H7 (cell line): Measurements from ENCODE around the gene TLE1. TPM values are rescaled to one million over a fixed set of nuclear protein-coding genes. Genes with fewer than 3 reads are reported as not detected.
"Not testable (repeated sequence)": the region's sequence is repeated elsewhere in the genome, so short reads cannot be mapped to it uniquely, and the experiment has no call there.

ENCODE experiments used
- DNase-seq: peaks from one replicate; pipeline ENCODE4 v3.0.0; 2012
- H3K27me3 ChIP-seq: 2 replicates; pipeline ENCODE4 v1.6.0; 2011; ENCODE audit warnings: mild to moderate bottlenecking, low read length; ENCODE audit not compliant: control insufficient read depth, insufficient read depth
- H3K36me3 ChIP-seq: replicated peaks from 2 replicates; pipeline ENCODE4 v1.5.1; 2011; ENCODE audit warnings: low read length; ENCODE audit not compliant: control insufficient read depth, insufficient read depth
- H3K4me3 ChIP-seq: 2 replicates; pipeline ENCODE4 v1.5.1; 2011; ENCODE audit warnings: low read depth, mild to moderate bottlenecking, control low read depth, low read length, moderate library complexity; ENCODE audit not compliant: insufficient read depth
- total RNA-seq: library from RNA; depleted of rRNA; stranded (reverse); fragments of >200 nt; shearing (Covaris generic); gene quantifications from 2 replicates; pipeline ENCODE4 v1.2.3, GENCODE V29; 2014

Gene TLE1
- total RNA-seq, 1 experiment from 2014 or later: 84.1 TPM

DNA sequence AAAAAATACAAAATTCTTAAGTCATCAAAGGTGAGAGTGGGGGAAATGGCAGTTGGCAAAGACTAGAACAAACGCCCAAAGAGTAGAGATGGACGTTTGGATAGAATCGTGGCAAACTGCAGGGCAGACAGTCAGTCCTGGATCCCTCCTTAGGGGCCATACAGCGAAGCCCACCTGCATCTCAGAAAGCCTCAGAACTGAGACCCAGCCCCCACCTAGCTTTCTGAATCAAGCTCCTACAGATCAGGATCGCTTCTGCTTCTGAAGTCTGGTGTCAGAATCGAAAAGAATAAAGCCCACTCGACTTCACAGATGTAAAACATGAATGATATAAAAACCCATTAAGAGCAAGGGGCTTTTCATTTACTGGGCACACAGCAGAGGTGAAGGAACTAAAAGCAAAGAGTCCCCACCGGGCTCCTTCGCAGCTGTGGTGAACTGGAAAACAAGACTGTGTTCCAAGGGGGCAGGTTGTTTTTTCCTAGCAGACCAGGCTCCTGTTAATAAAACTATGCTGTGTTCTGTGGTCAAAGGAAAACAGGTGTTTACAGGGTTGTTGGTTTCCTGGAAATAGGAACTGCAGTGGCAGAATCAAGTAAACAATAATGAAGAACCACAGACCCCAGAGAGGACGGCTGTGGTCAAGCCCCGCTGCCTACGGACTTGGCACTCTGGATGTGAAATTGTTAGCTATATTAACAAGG, 91.8 kb downstream of the TLE1 start:
- Histone ChIP-seq H3K27me3 (no peaks in the 10 kb centered on the region), H3K36me3 (no peaks in the 10 kb centered on the region; the same call in 1 of the 2 replicates), H3K4me3 (no peak overlapping the region)
- no peak for DNase-seq

DNA sequence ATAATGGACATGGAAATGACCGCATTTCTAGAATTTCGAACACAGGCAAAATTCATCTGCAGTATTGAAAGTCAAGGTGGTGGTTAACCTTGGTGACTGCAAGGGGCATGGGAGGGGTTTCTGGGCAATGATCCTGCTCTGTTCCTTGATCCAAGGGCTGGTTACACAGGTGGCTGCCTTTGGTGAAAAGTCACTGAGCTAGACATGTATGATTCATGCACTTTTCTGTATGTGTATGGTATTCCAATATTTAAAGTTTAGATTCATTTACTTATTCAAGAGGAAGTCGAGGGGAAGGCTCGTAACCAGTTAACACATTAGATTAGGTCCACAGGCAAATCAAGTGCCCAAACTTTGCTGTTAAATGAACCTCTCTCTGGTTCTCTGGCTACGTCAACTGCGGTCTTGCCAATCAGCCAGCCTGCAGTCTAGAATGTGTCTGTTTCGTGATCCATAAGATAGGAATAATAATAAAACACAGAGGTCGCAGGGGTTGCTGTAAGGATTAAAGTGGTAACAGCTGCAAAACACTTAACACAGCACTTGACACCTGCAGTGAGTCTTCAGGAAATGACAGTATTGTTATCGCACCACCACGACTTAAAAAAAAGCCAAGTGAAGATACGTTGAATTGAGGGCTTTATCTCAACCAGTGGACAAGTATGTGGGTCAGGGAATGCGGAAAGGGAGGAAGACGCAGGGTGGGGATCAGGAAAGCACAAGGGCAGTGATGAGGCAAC, 92.5 kb downstream of the TLE1 start:
- DNase-seq: no peak
- H3K27me3 ChIP-seq: no peaks in the 10 kb centered on the region
- H3K36me3 ChIP-seq: no peaks in the 10 kb centered on the region
- no peak overlapping the region for H3K4me3 ChIP-seq

DNA sequence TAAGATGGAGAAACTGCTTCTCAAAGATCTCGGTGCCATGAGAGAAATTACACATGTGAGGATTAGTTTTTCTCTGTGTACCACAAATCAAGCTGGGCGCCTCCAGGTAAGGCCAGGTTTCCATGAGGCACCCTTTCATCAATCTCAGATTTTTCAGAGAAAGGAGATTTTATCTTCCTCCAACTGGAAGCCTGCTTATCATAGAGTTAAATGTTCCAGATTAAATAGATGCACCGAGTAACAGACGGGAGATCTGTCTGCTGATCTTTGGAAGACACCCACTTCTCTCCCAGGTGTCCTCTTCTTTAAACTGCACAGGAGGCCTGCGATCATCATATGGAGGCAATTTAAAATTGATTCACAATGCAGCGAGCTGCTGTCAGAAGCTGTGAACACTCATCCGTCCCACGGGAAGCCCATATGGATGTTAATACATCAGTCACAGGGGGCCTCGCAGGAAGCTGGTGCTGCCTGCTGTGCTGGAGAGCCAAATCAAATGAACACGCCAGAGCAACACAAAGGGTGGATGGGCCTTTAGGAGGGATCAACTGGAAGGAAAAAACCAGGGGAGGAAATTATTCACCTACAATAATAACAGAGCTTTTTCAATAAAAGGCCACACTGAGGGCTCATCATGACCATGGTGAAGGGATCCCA, 93.3 kb downstream of the TLE1 start:
- no peaks in the 10 kb centered on the region; the same call in 1 of the 2 replicates for H3K36me3 ChIP-seq
- H3K4me3 ChIP-seq: no peak overlapping the region
- peak; percentile 61 for DNase-seq
- H3K27me3 ChIP-seq: no peaks in the 10 kb centered on the region

DNA sequence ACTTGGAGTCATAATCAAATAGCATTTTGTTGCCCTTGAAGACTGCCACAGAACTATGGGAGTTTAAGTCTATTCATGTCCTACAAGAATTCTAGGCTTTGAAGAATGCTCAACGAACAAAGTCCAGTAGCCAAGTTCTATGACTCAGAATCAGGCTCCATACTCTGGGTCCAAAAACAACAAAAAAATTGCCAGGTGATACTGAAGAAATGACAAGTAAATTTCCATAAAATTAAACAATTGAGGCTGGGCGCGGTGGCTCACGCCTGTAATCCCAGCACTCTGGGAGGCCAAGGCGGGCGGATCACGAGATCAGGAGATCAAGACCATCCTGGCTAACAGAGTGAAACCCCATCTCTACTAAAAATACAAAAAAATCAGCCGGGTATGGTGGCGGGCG, 94.1 kb downstream of the TLE1 start:
- not testable (repeated sequence) for H3K36me3 ChIP-seq

DNA sequence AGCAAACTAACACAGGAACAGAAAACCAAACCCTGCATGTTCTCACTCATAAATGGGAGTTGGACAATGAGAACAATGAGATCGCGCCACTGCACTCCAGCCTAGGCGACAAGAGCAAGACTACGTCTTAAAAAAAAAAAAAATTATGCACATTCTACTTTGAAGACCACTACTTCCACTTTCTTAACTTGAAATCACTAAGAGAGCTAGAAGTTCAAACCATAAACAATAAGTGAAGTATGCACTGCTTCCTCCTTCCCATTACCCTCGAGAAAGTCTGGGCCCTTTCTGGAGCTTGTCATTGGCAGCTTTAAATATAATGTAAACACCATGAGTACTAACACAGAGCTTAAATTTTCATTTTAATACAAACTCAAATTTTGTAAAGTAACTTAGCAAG, 94.9 kb downstream of the TLE1 start:
- no peak for DNase-seq
- peaks cover 2% of the 10 kb centered on the region for H3K36me3 ChIP-seq
- no peaks in the 10 kb centered on the region for H3K27me3 ChIP-seq
- no peak overlapping the region for H3K4me3 ChIP-seq

More for the DNA sequence above, 94.1 kb downstream of the TLE1 start:
- DNase-seq, H3K27me3 ChIP-seq, H3K4me3 ChIP-seq: not testable (repeated sequence)

DNA sequence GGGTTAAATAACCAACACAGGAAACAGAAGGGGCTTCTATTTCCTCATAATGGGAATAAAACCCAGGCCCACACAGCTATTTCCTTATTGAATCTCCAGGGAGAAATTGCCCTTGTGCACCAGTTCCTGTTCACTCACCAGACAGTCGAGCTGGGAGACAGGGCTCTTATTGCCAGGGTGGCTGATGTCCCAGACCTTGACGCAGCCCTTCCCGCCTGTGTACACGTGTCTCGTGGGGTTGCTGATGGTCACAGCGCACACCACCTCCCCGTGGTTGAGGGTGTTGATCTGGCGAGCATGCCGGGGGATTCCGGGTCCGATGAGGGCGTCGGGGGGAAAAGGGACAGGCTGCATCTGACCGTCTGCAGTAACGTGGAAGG, 96.5 kb downstream of the TLE1 start:
- H3K36me3 ChIP-seq: peaks cover 6% of the 10 kb centered on the region
- H3K27me3 ChIP-seq: no peaks in the 10 kb centered on the region
- DNase-seq: no peak
- no peak overlapping the region for H3K4me3 ChIP-seq

DNA sequence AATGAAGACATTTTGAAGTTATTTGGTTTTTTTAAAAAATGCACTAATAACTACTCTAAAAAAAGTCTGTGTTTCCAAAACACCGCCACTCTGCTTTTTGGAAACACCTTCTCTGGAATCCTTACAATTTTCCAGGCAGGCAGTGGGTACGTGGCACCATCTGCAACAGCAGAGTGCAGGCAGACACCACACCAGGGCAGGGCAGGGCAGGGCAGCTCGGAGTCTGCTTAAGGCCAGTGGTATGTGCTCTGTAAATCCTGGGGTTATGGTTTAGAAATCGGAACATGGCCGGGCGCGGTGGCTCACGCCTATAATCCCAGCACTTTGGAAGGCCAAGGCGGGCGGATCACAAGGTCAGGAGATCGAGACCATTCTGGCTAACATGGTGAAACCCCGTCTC, 97.6 kb downstream of the TLE1 start:
- Histone ChIP-seq H3K4me3 (no peak overlapping the region), H3K27me3 (no peaks in the 10 kb centered on the region), H3K36me3 (peaks cover 9% of the 10 kb centered on the region)
- no peak for DNase-seq

DNA sequence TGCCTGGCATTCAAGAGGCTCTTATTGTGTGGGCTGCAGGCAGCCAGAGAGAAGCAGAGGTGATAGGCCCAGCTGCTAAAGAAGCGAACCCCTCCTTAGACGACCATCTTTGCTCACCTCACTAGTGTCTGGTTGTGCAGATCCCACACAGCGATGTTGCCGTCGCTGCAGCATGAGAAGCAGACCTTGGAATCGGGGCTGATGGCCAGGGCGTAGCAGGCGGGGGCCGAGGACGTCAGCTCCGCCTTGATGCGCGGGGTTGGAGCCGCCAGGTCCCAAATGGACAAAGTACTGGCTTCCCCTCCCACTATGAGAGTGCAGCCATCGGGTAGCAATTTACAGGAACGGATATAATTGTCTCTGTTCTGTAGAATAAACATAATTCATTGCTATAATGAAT, 98.7 kb downstream of the TLE1 start:
- Histone ChIP-seq H3K27me3 (no peaks in the 10 kb centered on the region), H3K4me3 (no peak overlapping the region), H3K36me3 (peaks cover 10% of the 10 kb centered on the region)
- DNase-seq: no peak

DNA sequence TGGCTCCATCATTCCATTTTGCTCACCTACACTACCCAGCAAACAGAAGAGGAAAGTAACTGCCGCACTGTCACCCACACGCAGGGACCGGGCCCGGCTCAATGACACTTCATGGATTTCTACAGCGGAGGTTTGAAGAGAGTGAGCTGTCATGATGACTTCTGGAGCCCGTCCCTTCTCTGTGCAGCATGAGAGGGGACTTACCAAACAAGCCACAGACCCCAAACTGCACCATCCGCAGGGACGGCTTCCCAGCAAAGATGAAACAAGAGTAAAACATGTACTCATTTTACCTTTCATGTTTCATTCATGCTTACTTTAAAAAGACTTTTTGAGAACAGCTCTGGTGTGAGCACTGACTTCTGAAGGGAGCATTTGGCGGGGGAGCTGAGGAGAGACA, 99.5 kb downstream of the TLE1 start:
- H3K36me3 ChIP-seq: peaks cover 10% of the 10 kb centered on the region
- H3K4me3 ChIP-seq: no peak overlapping the region
- no peaks in the 10 kb centered on the region for H3K27me3 ChIP-seq
- no peak for DNase-seq

DNA sequence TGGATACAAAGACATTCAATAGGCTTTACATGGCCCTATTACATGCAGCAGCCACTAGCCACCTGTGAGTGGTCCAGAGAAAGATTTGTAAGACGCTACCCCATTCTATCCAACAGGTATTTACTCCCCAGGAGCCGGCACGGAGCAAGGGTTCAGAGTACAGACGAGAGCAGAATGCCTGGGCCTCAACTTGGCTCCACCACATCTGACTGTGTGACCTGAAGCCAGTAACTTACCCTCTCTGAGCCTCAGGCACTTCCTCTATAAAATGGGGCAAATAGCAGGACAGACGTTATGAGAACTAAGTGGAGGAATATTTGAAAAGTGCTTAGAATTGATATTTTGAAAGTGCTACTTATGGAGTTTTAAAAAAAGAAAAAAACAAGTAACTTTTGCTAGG, 100.0 kb downstream of the TLE1 start:
- H3K27me3 ChIP-seq: no peaks in the 10 kb centered on the region
- H3K36me3 ChIP-seq: peaks cover 10% of the 10 kb centered on the region
- DNase-seq: no peak
- H3K4me3 ChIP-seq: no peak overlapping the region

DNA sequence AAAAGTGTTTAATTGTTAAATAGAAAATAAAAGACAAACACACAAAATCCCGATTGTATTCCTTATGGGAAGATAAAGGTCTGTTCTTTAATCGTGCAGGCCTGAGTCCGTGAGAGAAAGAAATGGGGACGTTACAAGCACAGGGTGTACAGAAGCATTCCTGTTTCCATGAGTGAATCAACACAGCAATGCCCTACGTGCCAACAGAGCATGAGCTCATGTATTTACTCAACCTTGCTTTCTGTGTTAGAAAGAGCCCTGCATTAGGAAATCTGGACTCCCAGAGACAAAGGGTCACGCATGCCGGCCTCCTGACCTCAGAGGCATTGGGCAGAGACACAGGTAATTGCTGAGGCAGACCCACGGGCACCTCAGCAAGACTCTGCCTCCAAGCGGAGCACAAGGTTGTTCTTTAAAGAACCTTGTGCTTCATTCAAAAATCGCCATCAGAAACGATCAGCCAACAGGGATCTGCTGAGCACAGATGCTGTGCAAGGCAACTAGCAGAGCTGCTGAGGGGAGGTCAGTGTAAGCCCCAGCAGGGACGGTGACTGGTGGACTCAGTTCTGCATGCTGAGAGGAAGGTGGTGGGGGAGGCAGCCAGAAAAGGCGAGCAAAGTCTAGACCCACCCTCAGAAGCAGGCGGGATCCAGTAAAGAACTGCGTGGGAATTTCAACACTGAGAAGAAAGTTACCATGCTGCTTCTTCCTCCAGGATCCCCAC, 101.0 kb downstream of the TLE1 start:
- Histone ChIP-seq H3K27me3 (no peaks in the 10 kb centered on the region), H3K36me3 (peaks cover 14% of the 10 kb centered on the region), H3K4me3 (no peak overlapping the region)
- no peak for DNase-seq

DNA sequence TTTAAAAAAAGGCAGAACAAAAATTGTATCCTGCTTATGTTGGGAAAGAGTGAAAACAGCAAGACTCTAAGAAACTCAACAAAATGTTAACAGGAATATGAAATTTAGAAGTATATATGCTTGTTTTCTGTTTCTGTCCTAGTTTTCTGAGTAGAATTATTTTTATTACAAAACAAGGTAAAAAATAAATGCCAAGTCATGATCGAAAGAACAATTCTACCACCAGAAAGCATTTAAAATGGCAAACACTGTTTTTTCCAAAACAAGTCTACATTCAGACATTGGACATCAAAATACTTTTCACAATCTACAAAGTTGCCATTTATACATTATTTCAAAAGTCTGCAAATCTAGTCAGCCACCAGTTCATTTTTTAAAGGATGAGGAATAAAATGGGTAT, 102.6 kb downstream of the TLE1 start:
- Histone ChIP-seq H3K27me3 (no peaks in the 10 kb centered on the region), H3K4me3 (no peak overlapping the region), H3K36me3 (peaks cover 14% of the 10 kb centered on the region)
- no peak for DNase-seq

DNA sequence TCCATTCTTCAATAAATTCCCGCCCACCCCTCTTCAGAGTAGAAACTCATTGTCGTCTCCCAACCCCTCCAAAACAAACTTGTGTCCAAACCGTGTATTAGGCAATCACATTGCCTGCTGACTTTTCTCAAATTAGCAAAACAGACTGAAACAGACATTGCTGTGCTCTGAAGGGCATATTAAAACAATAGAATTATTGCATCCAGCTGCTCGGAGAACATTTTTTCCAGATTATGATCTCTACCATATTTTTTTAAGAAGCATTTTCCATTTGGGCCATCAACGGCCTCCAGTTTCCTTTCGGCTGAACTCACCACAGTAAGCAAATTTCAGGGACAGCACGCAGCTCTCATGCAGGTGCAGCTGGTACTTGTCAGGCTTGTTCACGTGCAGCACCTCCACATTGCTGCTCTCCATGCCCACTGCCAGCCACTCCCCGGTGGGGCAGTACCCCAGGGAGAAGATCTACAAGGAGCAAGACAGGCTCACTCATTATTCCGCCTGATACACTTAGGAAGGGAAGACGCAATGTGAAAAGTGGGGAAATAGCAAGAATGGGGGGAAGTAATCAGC, 104.1 kb downstream of the TLE1 start:
- peaks cover 11% of the 10 kb centered on the region for H3K36me3 ChIP-seq
- no peaks in the 10 kb centered on the region for H3K27me3 ChIP-seq
- H3K4me3 ChIP-seq: no peak overlapping the region
- DNase-seq: no peak

DNA sequence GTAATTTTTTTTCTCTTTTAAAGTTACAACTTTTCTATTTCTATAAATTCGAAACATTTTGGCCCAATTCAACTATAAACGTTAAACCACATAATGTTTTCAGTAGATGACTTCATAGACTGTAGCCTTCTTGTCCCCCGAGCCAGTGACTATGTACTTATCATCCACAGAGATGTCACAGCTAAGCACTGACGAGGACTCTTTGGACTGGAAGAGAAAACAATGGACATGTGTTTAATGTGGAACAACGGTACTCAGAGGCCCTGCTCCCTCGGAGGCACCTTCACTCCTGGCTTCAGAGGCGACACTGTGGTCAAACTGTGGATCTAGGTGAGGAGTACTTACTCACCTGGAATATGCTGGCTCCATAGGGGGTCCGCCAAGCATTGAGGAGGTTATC, 105.2 kb downstream of the TLE1 start:
- DNase-seq: no peak
- H3K27me3 ChIP-seq: no peaks in the 10 kb centered on the region
- peaks cover 11% of the 10 kb centered on the region for H3K36me3 ChIP-seq
- H3K4me3 ChIP-seq: no peak overlapping the region
